MG63 (cell line): ENCODE results near the gene MUCL3. TPM values are rescaled to one million over a fixed set of nuclear protein-coding genes. Genes with fewer than 3 reads are reported as not detected.
"Not testable (repeated sequence)": the region's sequence is repeated elsewhere in the genome, so short reads cannot be mapped to it uniquely, and the experiment has no call there.

Experiments used
- DNase-seq: peaks from one replicate; pipeline ENCODE4 v3.0.0-alpha.2; 2020
- H3K27me3 ChIP-seq: fragments of 250-450 bp; sonication (Bioruptor Pico); 2 replicates; pipeline ENCODE4 v1.5.1; 2020; ENCODE audit warnings: mild to moderate bottlenecking, moderate library complexity
- H3K36me3 ChIP-seq: fragments of 250-450 bp; sonication (Bioruptor Pico); 2 replicates; pipeline ENCODE4 v1.5.1; 2020; ENCODE audit warnings: mild to moderate bottlenecking, moderate library complexity
- H3K4me3 ChIP-seq: fragments of 250-450 bp; sonication (Bioruptor Pico); 2 replicates; pipeline ENCODE4 v1.5.1; 2020; ENCODE audit warnings: mild to moderate bottlenecking, moderate library complexity
- H3K9me3 ChIP-seq: fragments of 250-450 bp; sonication (Bioruptor Pico); 2 replicates; pipeline ENCODE4 v1.5.1; 2020; ENCODE audit warnings: mild to moderate bottlenecking, moderate library complexity
- total RNA-seq: library from RNA; depleted of rRNA; stranded (reverse); fragments of >200 nt; shearing (Covaris generic); gene quantifications from 2 replicates; pipeline ENCODE4 v1.2.3, GENCODE V29; 2014; ENCODE audit warnings: low replicate concordance

Gene MUCL3
- total RNA-seq, 1 experiment from 2014 or later: not detected

DNA sequence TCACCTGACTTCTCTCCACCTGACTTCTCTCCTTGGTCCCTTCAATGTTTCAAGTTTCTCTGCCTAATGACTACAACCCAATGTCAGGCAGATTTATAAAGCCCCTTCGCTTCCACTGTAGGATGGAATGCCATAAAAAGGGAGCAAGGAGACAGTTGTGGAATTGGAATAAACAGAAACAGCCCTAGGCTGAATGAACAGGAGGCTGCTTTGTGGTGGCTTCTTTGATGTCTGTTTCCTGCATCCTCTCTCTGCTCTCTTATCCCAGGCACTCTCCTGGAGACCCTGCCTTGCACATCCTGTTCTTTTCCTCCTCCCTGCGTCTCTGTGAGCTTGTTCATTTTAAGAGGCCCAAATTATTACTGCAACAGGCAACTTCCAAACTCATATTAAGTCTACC is 16.9 kb downstream of the MUCL3 start:
- no peak for DNase-seq
- no peaks in the 10 kb centered on the region for H3K9me3 ChIP-seq
- no peak overlapping the region for H3K4me3 ChIP-seq
- H3K36me3 ChIP-seq: no peaks in the 10 kb centered on the region
- no peaks in the 10 kb centered on the region for H3K27me3 ChIP-seq

- Histone ChIP-seq H3K9me3 (no peaks in the 10 kb centered on the region), H3K27me3 (no peaks in the 10 kb centered on the region), H3K4me3 (no peak overlapping the region), H3K36me3 (no peaks in the 10 kb centered on the region)
- no peak for DNase-seq
These were observed 20.3 kb downstream of the MUCL3 start for GRCh38 chr6:30960907-30961673.

GRCh38 chr6:30962716-30963115 is 21.9 kb downstream of the MUCL3 start:
- H3K27me3 ChIP-seq: no peaks in the 10 kb centered on the region
- no peaks in the 10 kb centered on the region for H3K9me3 ChIP-seq
- DNase-seq: no peak
- no peak overlapping the region for H3K4me3 ChIP-seq
- H3K36me3 ChIP-seq: no peaks in the 10 kb centered on the region

DNA sequence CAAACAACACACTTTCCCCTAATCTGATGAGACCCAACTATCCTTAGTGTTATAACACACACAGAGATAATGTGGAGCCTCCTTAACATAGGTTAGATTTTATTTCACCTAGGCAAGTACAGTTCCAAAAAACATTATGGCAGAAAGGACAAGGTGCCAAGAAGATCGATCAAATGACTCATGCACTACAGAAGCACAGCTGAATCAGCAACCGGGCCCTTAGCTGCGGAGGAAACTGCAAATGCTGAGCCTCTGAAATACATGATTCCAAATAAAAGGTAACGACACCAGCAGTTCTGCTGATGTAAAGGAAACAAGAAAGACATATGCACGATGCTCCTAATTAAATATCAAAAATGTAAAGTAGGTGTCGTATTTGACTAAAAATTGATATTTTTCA is 22.9 kb downstream of the MUCL3 start:
- H3K9me3 ChIP-seq: no peaks in the 10 kb centered on the region
- H3K4me3 ChIP-seq: no peak overlapping the region
- H3K27me3 ChIP-seq: no peaks in the 10 kb centered on the region
- DNase-seq: no peak
- no peaks in the 10 kb centered on the region for H3K36me3 ChIP-seq

DNA sequence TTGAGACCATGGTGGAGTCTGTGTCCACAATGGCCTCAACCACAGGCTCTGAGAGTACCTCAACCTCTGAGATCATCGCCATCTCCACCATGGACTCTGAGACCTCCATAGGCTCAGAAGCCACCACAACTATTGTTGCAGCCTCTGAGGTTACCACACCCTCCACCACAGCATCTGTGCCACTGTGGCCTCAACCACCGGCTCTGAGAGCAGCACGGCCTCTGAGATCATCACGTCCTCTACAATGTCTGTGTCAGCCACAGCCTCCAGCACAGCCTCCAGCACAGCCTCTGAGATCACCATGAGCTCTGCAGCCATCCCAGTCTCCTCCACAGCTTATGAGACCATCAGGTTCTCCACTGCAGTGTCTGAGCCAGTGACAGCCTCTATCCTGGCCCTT is 23.3 kb downstream of the MUCL3 start:
- no peaks in the 10 kb centered on the region for H3K27me3 ChIP-seq
- no peak for DNase-seq

GRCh38 chr6:30965140-30965601 is 24.4 kb downstream of the MUCL3 start:
- no peaks in the 10 kb centered on the region for H3K36me3 ChIP-seq
- no peaks in the 10 kb centered on the region for H3K9me3 ChIP-seq
- H3K4me3 ChIP-seq: no peak overlapping the region
- DNase-seq: no peak
- H3K27me3 ChIP-seq: no peaks in the 10 kb centered on the region

More for the DNA sequence above, 23.3 kb downstream of the MUCL3 start:
- no peaks in the 10 kb centered on the region for H3K36me3 ChIP-seq
- no peak overlapping the region for H3K4me3 ChIP-seq
- H3K9me3 ChIP-seq: no peaks in the 10 kb centered on the region

GRCh38 chr6:30966154-30966553 is 25.4 kb downstream of the MUCL3 start:
- H3K36me3 ChIP-seq: no peaks in the 10 kb centered on the region
- H3K4me3 ChIP-seq: no peak overlapping the region
- H3K27me3 ChIP-seq: no peaks in the 10 kb centered on the region
- no peak for DNase-seq
- H3K9me3 ChIP-seq: no peaks in the 10 kb centered on the region

DNA sequence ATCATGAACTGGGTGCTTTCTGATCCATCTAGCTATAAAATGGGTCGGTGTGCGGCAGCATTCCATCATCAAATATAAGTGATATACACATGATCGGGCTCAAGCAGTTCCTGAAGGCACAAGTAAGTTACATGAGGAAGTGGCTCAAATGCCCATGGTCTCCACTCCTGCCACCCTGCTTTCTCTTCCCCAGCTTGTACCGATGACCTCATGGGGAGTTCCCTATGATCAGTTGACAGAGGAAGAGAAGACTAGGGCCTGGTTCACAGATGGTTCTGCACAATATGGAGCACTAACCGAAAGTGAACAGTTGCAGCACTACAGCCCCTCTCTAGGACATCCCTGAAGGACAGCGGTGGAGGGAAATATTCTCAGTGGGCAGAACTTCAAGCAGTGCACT is 28.4 kb downstream of the MUCL3 start:
- H3K27me3 ChIP-seq, H3K4me3 ChIP-seq, H3K36me3 ChIP-seq, H3K9me3 ChIP-seq, DNase-seq: not testable (repeated sequence)

DNA sequence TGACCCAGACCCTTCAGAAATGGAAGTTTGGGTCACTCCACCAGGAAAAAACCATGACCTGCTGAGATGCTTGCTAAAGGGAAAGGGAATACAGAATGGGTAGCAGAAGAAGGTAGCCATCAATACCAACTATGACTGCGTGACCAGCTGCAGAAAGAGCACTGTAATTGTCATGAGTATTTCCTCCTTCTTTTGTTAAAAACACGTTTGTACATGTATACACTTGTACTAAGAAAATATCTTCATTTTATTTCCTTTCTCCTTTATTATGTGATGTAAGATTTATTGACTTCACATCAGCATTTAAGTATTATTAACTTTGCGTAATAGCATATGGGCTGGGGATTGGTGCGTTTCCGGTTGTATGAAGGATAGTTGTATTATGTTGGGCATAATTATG is 30.2 kb downstream of the MUCL3 start:
- Histone ChIP-seq H3K9me3 (no peaks in the 10 kb centered on the region), H3K36me3 (no peaks in the 10 kb centered on the region), H3K4me3 (no peak overlapping the region), H3K27me3 (no peaks in the 10 kb centered on the region)
- DNase-seq: no peak

- Histone ChIP-seq H3K4me3 (no peak overlapping the region), H3K27me3 (no peaks in the 10 kb centered on the region), H3K9me3 (no peaks in the 10 kb centered on the region), H3K36me3 (no peaks in the 10 kb centered on the region)
- no peak for DNase-seq
These were observed 32.0 kb downstream of the MUCL3 start for GRCh38 chr6:30972816-30973215.

- Histone ChIP-seq H3K9me3 (no peaks in the 10 kb centered on the region), H3K27me3 (no peaks in the 10 kb centered on the region), H3K4me3 (no peak overlapping the region), H3K36me3 (no peaks in the 10 kb centered on the region)
- no peak for DNase-seq
These were observed 33.9 kb downstream of the MUCL3 start for GRCh38 chr6:30974490-30975252.

DNA sequence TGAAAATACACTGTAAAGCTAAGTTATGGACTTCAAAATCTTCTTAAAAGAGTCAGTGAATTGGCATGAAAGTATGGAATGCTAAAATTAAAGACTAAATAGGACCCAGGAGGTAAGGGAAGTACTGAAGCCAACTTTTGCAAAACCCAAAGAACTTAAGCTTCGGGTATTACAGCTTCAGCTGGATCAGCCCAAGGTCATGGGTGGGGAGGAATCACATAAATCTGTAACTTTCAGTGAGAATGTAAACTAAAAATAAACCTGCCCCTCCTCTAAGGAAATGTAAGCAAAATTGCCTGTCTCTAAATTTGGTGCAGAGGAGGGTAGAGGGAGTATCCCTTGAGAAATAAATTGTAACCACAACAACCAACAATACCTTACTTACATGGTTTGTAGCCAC is 38.4 kb downstream of the MUCL3 start:
- no peak overlapping the region for H3K4me3 ChIP-seq
- DNase-seq: no peak
- H3K27me3 ChIP-seq: no peaks in the 10 kb centered on the region
- no peaks in the 10 kb centered on the region for H3K36me3 ChIP-seq
- H3K9me3 ChIP-seq: no peaks in the 10 kb centered on the region

GRCh38 chr6:30979690-30980089 is 38.9 kb downstream of the MUCL3 start:
- H3K4me3 ChIP-seq: no peak overlapping the region
- no peaks in the 10 kb centered on the region for H3K36me3 ChIP-seq
- H3K27me3 ChIP-seq: no peaks in the 10 kb centered on the region
- H3K9me3 ChIP-seq: no peaks in the 10 kb centered on the region
- no peak for DNase-seq

- Histone ChIP-seq H3K36me3 (no peaks in the 10 kb centered on the region), H3K27me3 (no peaks in the 10 kb centered on the region), H3K4me3 (peak overlapping the region; percentile 38), H3K9me3 (no peaks in the 10 kb centered on the region)
- peak; percentile 60 for DNase-seq
These were observed 41.4 kb downstream of the MUCL3 start for GRCh38 chr6:30981942-30982772.

DNA sequence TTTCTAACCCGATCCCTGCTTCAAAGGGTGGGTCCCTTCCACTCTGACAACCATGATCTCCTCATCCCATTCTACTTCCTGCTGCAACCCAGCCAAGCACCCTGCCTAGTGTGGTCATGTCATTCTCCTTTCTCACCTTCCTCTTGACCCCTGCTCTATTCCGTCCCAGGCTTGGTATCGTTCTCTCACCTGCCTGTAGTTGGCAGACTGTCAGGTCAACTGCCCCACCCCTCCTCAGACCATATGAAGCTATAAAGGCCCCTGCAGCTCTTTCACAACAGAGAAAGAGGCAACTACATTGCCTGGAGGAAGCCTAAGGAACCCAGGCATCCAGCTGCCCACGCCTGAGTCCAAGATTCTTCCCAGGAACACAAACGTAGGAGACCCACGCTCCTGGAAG is 42.7 kb downstream of the MUCL3 start, which contains the start of gene MUC21:
TSS of gene MUC21 (plus strand) at position 280 of the 400 bp plus-strand sequence. CDS start 241 bp downstream, outside the sequence.
- no peaks in the 10 kb centered on the region for H3K36me3 ChIP-seq
- no peak within 1 kb of the TSS for H3K4me3 ChIP-seq
- DNase-seq: no peak
- no peaks in the 10 kb centered on the region for H3K9me3 ChIP-seq
- H3K27me3 ChIP-seq: no peaks in the 10 kb centered on the region

DNA sequence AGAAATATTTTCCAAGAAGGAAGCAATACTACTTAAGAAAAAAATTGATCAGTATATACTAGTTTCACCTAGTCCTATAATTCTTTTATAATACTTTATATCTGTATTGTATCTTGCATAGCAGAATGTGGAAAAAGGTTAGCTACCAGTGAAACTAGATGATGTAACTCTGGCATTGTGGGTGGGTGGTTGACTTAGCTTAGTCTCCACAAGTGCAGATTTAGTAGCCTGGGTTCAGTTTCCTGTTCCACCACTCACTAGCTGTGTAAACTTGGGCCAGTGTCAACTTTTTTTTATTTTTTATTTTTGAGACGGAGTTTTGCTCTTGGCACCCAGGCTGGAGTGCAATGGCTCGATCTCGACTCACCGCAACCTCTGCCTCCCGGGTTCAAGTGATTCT is 44.7 kb downstream of the MUCL3 start:
- DNase-seq: peak; percentile 21
- no peak overlapping the region for H3K4me3 ChIP-seq
- no peaks in the 10 kb centered on the region for H3K27me3 ChIP-seq
- no peaks in the 10 kb centered on the region for H3K9me3 ChIP-seq
- no peaks in the 10 kb centered on the region for H3K36me3 ChIP-seq

- Histone ChIP-seq H3K9me3 (no peaks in the 10 kb centered on the region), H3K4me3 (no peak overlapping the region), H3K27me3 (no peaks in the 10 kb centered on the region), H3K36me3 (no peaks in the 10 kb centered on the region)
- DNase-seq: no peak
These were observed 46.5 kb downstream of the MUCL3 start for GRCh38 chr6:30987304-30987703.
